IMR-90 (cell line): ENCODE results near the gene RAD51B.

Source experiments
- BHLHE40 ChIP-seq: fragments of 150-350 bp; IDR thresholded peaks from 2 replicates; pipeline ENCODE4 v1.6.1; 2016; ENCODE audit warnings: mild to moderate bottlenecking, low read depth, low read length
- CHD1 ChIP-seq: IDR thresholded peaks from 2 replicates; pipeline ENCODE4 v1.6.1; 2012; ENCODE audit warnings: low read depth, low read length, improper control_type of control experiment
- CTCF ChIP-seq: conservative IDR thresholded peaks from 2 replicates; pipeline ENCODE4 v1.5.1; 2012; ENCODE audit warnings: mild to moderate bottlenecking, low read depth, low read length, improper control_type of control experiment
- POLR2A ChIP-seq: IDR thresholded peaks from 2 replicates; pipeline ENCODE4 v1.6.1; 2012; ENCODE audit warnings: mild to moderate bottlenecking, low read depth, low read length
- RAD21 ChIP-seq: IDR thresholded peaks from 2 replicates; pipeline ENCODE4 v1.6.1; 2012; ENCODE audit warnings: low read length, improper control_type of control experiment
- RCOR1 ChIP-seq: IDR thresholded peaks from 2 replicates; pipeline ENCODE4 v1.6.1; 2012; ENCODE audit warnings: mild to moderate bottlenecking, low read length, improper control_type of control experiment; ENCODE audit not compliant: insufficient replicate concordance

DNA sequence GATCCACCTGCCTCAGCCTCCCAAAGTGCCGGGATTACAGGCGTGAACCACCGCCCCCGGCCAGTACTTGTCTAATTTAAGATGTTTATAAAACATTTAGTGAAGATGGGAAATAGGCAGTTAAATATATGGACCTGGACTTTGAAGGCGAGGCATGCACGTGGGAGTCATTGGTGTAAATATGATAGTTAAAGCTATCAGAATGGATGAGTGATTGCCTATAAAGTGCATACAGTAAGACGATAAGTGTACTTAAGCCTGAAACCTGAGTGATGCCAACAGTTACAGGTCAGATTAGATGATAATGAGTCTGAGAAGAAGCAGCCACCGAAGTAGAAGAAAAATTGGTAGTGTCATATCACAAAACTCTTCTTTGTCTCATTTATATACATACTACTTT lies 11.5 kb downstream of the RAD51B start:
- TF ChIP-seq CHD1: no peak
- TF ChIP-seq CTCF: no peak
- TF ChIP-seq RCOR1: no peak
- TF ChIP-seq RAD21: no peak
- no peak for TF ChIP-seq POLR2A
- no peak for TF ChIP-seq BHLHE40
